Common myeloid progenitor, CD34-positive (primary cell): Measurements from ENCODE around the gene MATN1.

Source experiments
- CTCF ChIA-PET: fragments of 350-600 bp; sonication (Branson Sonifier 250); formaldehyde crosslinking; loops from one replicate; lab custom pipeline; 2021; ENCODE audit warnings: antibody characterized with exemption; lab: Charles Lee
- POLR2A ChIA-PET: fragments of 350-600 bp; sonication (Branson Sonifier 250); formaldehyde crosslinking; loops from one replicate; lab custom pipeline; 2021; ENCODE audit warnings: antibody characterized with exemption; lab: Charles Lee
- DNase-seq, 3 donors: peaks; one replicate each; pipeline versions ENCODE4 v3.0.0 to v3.0.0-alpha.2; 2013
- H3K27ac ChIP-seq, 2 experiments: 1 replicate in 1 of 2; 2 replicates in 1 of 2; pipeline ENCODE4 v1.7.0; 2013; ENCODE audit warnings: inconsistent platforms in 2 of 2, low read length in 2 of 2, mild to moderate bottlenecking in 2 of 2, low read depth in 1 of 2, moderate library complexity in 1 of 2; ENCODE audit not compliant: severe bottlenecking in 2 of 2, insufficient read depth in 1 of 2, poor library complexity in 1 of 2
- H3K27me3 ChIP-seq, 5 experiments: replicated peaks in 2 of 5; 1 replicate in 3 of 5; 2 replicates in 2 of 5; pipeline versions ENCODE4 v1.6.1 to v1.7.0; 2013; ENCODE audit warnings: low read length in 4 of 5, mild to moderate bottlenecking in 2 of 5, moderate library complexity in 2 of 5, inconsistent platforms in 1 of 5; ENCODE audit not compliant: insufficient read depth in 5 of 5, control insufficient read depth in 4 of 5
- H3K36me3 ChIP-seq, 4 experiments: 1 replicate in 2 of 4; 2 replicates in 2 of 4; pipeline versions ENCODE4 v1.6.1 to v1.7.0; 2013; ENCODE audit warnings: low read length in 3 of 4, control low read depth in 1 of 4, mild to moderate bottlenecking in 1 of 4; ENCODE audit not compliant: control insufficient read depth in 4 of 4, insufficient read depth in 4 of 4
- H3K4me1 ChIP-seq, 4 experiments: 1 replicate in 3 of 4; 2 replicates in 1 of 4; pipeline versions ENCODE4 v1.6.1 to v1.7.1; 2013; ENCODE audit warnings: low read length in 3 of 4, mild to moderate bottlenecking in 3 of 4, control low read depth in 1 of 4, inconsistent platforms in 1 of 4, moderate library complexity in 1 of 4; ENCODE audit not compliant: control insufficient read depth in 4 of 4, insufficient read depth in 4 of 4; ENCODE audit errors: control extremely low read depth in 1 of 4
- H3K4me3 ChIP-seq, 7 experiments: 1 replicate in 4 of 7; 2 replicates in 3 of 7; pipeline versions ENCODE4 v1.5.1 to v1.7.0; 2013; ENCODE audit warnings: mild to moderate bottlenecking in 7 of 7, low read length in 6 of 7, moderate library complexity in 6 of 7, inconsistent platforms in 2 of 7, low read depth in 2 of 7, control low read depth in 1 of 7; ENCODE audit not compliant: insufficient read depth in 4 of 7, control insufficient read depth in 1 of 7; ENCODE audit errors: extremely low read depth in 1 of 7
- H3K9me3 ChIP-seq, 5 experiments: 1 replicate in 4 of 5; 2 replicates in 1 of 5; pipeline versions ENCODE4 v1.6.1 to v1.7.1; 2013; ENCODE audit warnings: low read length in 4 of 5, mild to moderate bottlenecking in 2 of 5, inconsistent platforms in 1 of 5, low read depth in 1 of 5, moderate library complexity in 1 of 5; ENCODE audit not compliant: control insufficient read depth in 4 of 5, insufficient read depth in 2 of 5; ENCODE audit errors: control extremely low read depth in 1 of 5
- WGBS: methylation state at CpG from one replicate; pipeline ENCODE4 v1.1.5; 2013; ENCODE audit not compliant: insufficient coverage; 5-methylcytosine and 5-hydroxymethylcytosine counted together

Gene MATN1

DNA sequence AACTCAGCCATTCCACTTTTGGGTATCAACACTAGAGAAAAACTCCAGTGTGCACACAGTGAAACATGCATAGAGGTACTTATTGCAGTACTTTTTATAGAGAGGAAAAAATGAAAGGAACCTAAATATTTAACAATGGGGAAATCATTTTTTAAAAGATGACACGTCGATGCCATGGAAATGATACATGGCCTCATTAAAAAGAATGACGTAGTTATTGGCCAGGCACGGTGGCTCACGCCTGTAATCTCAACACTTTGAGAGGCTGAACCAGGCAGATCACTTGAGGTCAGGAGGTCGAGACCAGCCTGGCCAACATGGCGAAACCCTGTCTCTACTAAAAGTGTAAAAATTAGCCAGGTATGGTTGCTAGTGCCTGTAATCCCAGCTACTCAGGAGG, 42.5 kb downstream of the MATN1 start:
- peaks cover 2 to 20% (median 5%) of the 10 kb centered on the region in 5 experiments for H3K9me3 ChIP-seq
- H3K4me1 ChIP-seq = peaks cover 0 to 5% (median 0%) of the 10 kb centered on the region in 4 experiments
- no peaks in the 10 kb centered on the region for H3K36me3 ChIP-seq
- DNase-seq = no peak
- no peak overlapping the region for H3K4me3 ChIP-seq
- WGBS = 98% methylated on average over 7 of the region's 7 CpGs
- POLR2A ChIA-PET = no interaction called here
- CTCF ChIA-PET = no interaction called here
- peaks cover 5 to 50% (median 22%) of the 10 kb centered on the region in 5 experiments for H3K27me3 ChIP-seq
- no peak overlapping the region for H3K27ac ChIP-seq

DNA sequence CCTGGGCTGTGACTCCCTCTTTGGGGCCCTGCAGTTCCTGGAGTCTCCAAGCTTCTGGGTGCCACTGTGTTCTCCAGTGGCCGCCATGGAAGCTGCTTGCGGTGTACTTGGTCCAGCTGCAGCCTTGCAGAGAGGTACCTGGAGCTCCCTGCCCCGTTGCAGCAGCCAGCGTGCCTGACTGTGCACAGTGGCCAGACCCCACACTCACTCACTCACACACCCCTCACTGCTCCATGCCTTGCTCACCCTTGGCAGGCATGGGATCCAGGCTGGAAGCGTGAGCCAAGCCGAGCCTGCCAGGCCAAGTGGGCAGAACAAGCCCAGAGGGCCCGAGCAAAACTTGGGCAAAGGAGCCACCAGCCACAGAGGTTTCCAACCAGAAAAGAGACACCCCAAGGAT, 43.0 kb downstream of the MATN1 start:
- ChIA-PET POLR2A (no interaction called here), CTCF (no interaction called here)
- Histone ChIP-seq H3K27me3 (peaks cover 5 to 45% (median 19%) of the 10 kb centered on the region in 5 experiments), H3K9me3 (peaks cover 2 to 21% (median 5%) of the 10 kb centered on the region in 5 experiments), H3K4me1 (peaks cover 0 to 5% (median 0%) of the 10 kb centered on the region in 4 experiments), H3K4me3 (no peak overlapping the region), H3K36me3 (no peaks in the 10 kb centered on the region), H3K27ac (no peak overlapping the region)
- whole genome bisulfite sequencing = 89% methylated on average over 4 of the region's 7 CpGs
- no peak for DNase-seq

DNA sequence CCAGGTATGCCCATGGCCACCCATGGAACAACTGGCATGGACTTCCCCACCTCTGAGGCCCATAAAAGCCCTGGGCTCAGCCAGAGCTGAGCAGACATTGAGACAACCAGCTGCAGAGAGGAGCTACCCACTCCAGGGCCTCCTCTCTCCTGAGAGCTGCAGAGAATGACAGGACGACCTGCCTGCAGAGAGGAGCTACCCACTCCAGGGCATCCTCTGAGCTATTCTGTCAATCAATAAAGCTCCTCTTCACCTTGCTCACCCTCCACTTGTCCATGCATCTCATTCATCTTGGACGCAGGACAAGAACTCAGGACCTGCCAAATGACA, 43.4 kb downstream of the MATN1 start:
- peaks cover 2 to 21% (median 5%) of the 10 kb centered on the region in 5 experiments for H3K9me3 ChIP-seq
- ChIA-PET CTCF (no interaction called here), POLR2A (no interaction called here)
- H3K4me3 ChIP-seq = no peak overlapping the region
- no peaks in the 10 kb centered on the region for H3K36me3 ChIP-seq
- WGBS = 50% methylated on average over 2 of the region's 2 CpGs
- H3K4me1 ChIP-seq = peaks cover 0 to 3% (median 0%) of the 10 kb centered on the region in 4 experiments
- H3K27ac ChIP-seq = no peak overlapping the region
- H3K27me3 ChIP-seq = peaks cover 5 to 41% (median 18%) of the 10 kb centered on the region in 5 experiments
- no peak for DNase-seq

DNA sequence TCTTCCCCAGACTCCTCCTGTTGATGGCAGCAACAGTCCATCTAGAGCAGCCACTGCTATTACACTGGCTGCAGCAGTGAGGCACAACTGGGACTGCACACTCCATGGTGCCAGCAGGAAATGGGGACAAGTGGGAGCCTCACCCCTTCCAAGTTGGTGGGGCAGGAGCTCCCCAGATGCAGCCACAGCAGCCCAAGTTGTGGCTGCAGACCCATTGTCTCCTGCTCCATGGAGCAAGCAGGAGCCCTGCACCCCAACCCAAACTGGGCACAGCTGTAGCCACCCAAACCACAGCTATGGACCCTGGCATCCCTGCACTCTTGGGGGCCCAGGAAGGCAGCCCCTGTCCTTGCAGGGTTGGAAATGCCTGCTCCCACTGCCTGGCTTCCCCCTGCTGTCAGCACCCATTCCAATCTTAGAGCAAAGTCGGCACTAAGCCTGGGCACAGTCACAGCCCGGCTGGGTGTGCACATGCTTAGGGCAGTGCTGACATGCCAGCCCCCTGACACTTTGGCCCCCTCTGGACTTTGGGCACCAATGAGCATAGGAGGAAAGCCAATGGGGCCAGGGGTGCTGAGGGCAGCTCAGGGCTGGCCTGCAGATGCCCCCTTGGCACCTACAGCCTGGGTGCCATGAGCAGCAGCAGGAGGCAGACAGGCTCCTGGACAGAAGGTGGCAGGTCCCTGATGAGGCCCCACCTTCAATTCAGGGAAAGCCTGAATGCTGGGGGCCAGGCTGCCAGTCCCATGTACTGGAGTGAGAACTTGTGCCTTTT, 44.0 kb downstream of the MATN1 start:
- ChIA-PET POLR2A (no interaction called here), CTCF (no interaction called here)
- Histone ChIP-seq H3K27me3 (peaks cover 8 to 35% (median 14%) of the 10 kb centered on the region in 5 experiments), H3K9me3 (peaks cover 2 to 22% (median 5%) of the 10 kb centered on the region in 5 experiments), H3K36me3 (no peaks in the 10 kb centered on the region), H3K27ac (no peak overlapping the region), H3K4me1 (no peaks in the 10 kb centered on the region), H3K4me3 (no peak overlapping the region)
- no CpG with 5 or more reads among the region's 2 CpGs for WGBS
- DNase-seq = no peak

DNA sequence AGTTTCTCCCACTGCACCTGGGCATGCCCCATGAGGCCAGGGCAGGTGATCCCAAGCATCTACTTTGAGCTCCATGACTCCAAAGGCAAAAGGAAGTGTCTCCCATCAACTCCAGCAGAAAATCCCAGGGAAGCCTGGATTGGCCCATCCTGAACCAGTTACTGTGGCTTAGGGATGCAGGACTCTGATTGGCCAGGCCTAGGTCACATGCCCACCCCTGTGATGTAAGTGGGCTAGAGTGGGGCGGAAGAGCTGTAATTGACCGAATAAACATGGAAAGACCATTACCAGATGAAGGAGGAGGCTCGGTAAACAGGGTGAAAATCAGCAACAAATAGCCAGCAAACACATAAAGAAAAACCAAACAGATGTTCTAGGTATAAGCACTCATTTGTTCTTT, 45.2 kb downstream of the MATN1 start:
- ChIA-PET CTCF (no interaction called here), POLR2A (no interaction called here)
- 100% methylated on average over 1 of the region's 3 CpGs for WGBS
- Histone ChIP-seq H3K9me3 (peaks cover 8 to 33% (median 10%) of the 10 kb centered on the region in 5 experiments), H3K4me3 (no peak overlapping the region), H3K4me1 (no peaks in the 10 kb centered on the region), H3K27me3 (peaks cover 5 to 23% (median 12%) of the 10 kb centered on the region in 5 experiments), H3K27ac (no peak overlapping the region), H3K36me3 (no peaks in the 10 kb centered on the region)
- DNase-seq = no peak

DNA sequence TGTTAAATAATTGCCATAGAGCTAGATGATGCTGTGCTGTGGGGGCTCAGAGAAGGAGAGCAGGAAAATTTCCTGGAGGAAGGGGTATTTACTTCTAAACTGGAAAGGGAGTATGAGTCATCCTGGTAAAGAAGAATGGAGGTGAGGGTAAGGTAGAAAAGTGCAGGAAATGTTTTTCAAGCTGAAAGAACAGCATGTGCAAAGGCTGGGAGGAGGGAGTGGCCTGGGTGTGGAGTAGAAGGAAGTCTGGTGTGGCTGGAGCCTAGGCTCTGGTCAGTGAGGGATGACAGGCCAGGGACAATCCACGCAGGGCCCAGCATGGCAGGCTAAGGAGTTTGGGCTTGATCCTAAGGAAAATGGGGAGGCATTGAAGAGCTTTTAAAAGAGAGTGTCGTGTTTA, 45.9 kb downstream of the MATN1 start:
- Histone ChIP-seq H3K9me3 (peaks cover 8 to 34% (median 12%) of the 10 kb centered on the region in 5 experiments), H3K36me3 (no peaks in the 10 kb centered on the region), H3K27ac (no peak overlapping the region), H3K27me3 (peaks cover 3 to 16% (median 6%) of the 10 kb centered on the region in 5 experiments), H3K4me1 (no peaks in the 10 kb centered on the region), H3K4me3 (no peak overlapping the region)
- ChIA-PET CTCF (no interaction called here), POLR2A (no interaction called here)
- WGBS = 75% methylated on average over 1 of the region's 2 CpGs
- DNase-seq = no peak

DNA sequence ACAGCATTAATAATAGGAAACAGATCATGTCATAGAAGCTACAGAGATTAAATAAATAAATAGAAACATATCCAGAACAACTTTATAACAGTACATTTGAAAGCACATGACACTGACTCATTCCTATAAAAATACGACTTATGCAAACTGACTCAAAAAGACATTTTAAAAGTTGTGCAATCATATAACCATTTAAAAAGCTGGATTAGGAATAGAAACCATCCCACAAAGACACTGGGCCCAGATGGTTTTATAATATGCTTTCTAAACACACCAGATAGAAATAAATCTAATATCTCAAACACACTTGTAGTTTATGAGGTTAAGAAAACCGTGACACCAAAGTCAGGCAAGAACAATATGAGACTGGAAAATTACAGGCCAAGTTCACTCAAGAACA, 47.6 kb downstream of the MATN1 start:
- no peak for DNase-seq
- Histone ChIP-seq H3K4me1 (no peaks in the 10 kb centered on the region), H3K27me3 (peaks cover 0 to 6% (median 3%) of the 10 kb centered on the region in 5 experiments), H3K4me3 (no peak overlapping the region), H3K9me3 (peaks cover 8 to 34% (median 12%) of the 10 kb centered on the region in 5 experiments), H3K27ac (no peak overlapping the region), H3K36me3 (no peaks in the 10 kb centered on the region)
- ChIA-PET CTCF (no interaction called here), POLR2A (no interaction called here)
- WGBS = no CpG with 5 or more reads among the region's 2 CpGs
